ENCODE data around the gene ARHGEF7.
"Not testable (repeated sequence)": the region's sequence is repeated elsewhere in the genome, so short reads cannot be mapped to it uniquely, and the experiment has no call there.

Gene ARHGEF7

GRCh38 chr13:111255228-111255790, 140.2 kb downstream of the ARHGEF7 start:
- no peak for DNase-seq (ENCODE audit: low read depth)

GRCh38 chr13:111256458-111256857, 141.3 kb downstream of the ARHGEF7 start:
- no peak for DNase-seq (ENCODE audit: low read depth)

GRCh38 chr13:111256946-111257345, 141.8 kb downstream of the ARHGEF7 start:
- DNase-seq (ENCODE audit: low read depth), result no peak

- DNase-seq (ENCODE audit: low read depth), result not testable (repeated sequence)
These were observed 142.8 kb downstream of the ARHGEF7 start for GRCh38 chr13:111257899-111258298.

GRCh38 chr13:111258637-111259036, 143.5 kb downstream of the ARHGEF7 start:
- no peak for DNase-seq (ENCODE audit: low read depth)

GRCh38 chr13:111259058-111259457, 143.9 kb downstream of the ARHGEF7 start:
- no peak for DNase-seq (ENCODE audit: low read depth)

- DNase-seq (ENCODE audit: low read depth), result no peak
These were observed 146.2 kb downstream of the ARHGEF7 start for GRCh38 chr13:111261326-111261725.

GRCh38 chr13:111262281-111262680, 147.2 kb downstream of the ARHGEF7 start:
- no peak for DNase-seq (ENCODE audit: low read depth)

GRCh38 chr13:111262715-111263114, 147.6 kb downstream of the ARHGEF7 start:
- no peak for DNase-seq (ENCODE audit: low read depth)

GRCh38 chr13:111263566-111263965, 148.5 kb downstream of the ARHGEF7 start:
- DNase-seq (ENCODE audit: low read depth), result no peak

GRCh38 chr13:111265006-111265700, 150.0 kb downstream of the ARHGEF7 start:
- DNase-seq (ENCODE audit: low read depth), result no peak

- DNase-seq (ENCODE audit: low read depth), result no peak
These were observed 150.6 kb downstream of the ARHGEF7 start for GRCh38 chr13:111265701-111266035.

GRCh38 chr13:111267205-111267604, 152.1 kb downstream of the ARHGEF7 start:
- DNase-seq (ENCODE audit: low read depth), result no peak

GRCh38 chr13:111267784-111268183, 152.7 kb downstream of the ARHGEF7 start:
- DNase-seq (ENCODE audit: low read depth), result no peak

GRCh38 chr13:111269508-111269907, 154.4 kb downstream of the ARHGEF7 start:
- no peak for DNase-seq (ENCODE audit: low read depth)

GRCh38 chr13:111270126-111270525, 155.0 kb downstream of the ARHGEF7 start:
- no peak for DNase-seq (ENCODE audit: low read depth)

GRCh38 chr13:111270765-111271698, 155.9 kb downstream of the ARHGEF7 start:
- DNase-seq (ENCODE audit: low read depth), result no peak

GRCh38 chr13:111272117-111272516, 157.0 kb downstream of the ARHGEF7 start:
- no peak for DNase-seq (ENCODE audit: low read depth)

GRCh38 chr13:111275382-111275781, 160.3 kb downstream of the ARHGEF7 start:
- no peak for DNase-seq (ENCODE audit: low read depth)

- no peak for DNase-seq (ENCODE audit: low read depth)
These were observed 161.0 kb downstream of the ARHGEF7 start for GRCh38 chr13:111275995-111276618.

- DNase-seq (ENCODE audit: low read depth), result no peak
These were observed 163.1 kb downstream of the ARHGEF7 start for GRCh38 chr13:111278258-111278657.
